HG02759 (cell line): ENCODE data around the gene DOK6.
"Not testable (repeated sequence)": the region's sequence is repeated elsewhere in the genome, so short reads cannot be mapped to it uniquely, and the experiment has no call there.

Source experiments
- ATAC-seq: cut with Tn5 transposase; IDR thresholded peaks from one replicate; pipeline ENCODE4 v1.9.1; 2021; ENCODE audit warnings: mild to moderate bottlenecking, moderate library complexity; ENCODE audit not compliant: unreplicated experiment

The DOK6 gene

GRCh38 chr18:69400253-69400975, at the start of gene DOK6:
DOK6 (plus strand) TSS chr18:69400888.
- no peak for ATAC-seq

DNA sequence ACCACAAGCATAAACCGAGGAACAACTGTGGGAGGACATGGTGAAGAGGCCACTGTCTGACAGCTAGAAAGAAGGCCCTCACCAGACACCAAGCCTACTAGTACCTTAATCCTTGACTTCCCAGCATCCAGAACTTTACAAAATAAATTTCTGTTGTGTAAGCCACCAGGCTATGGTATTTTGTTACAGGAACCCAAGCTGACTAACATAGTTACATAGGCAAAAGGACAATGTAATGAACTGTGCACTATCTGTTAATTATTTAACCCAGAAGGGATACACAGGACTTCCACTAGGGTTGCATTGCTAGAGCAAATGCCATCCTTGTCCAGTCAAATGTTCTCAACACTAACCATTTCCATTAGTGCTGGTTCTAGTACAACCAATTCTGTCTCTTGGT, 47.7 kb upstream of the DOK6 start:
- ATAC-seq = no peak

DNA sequence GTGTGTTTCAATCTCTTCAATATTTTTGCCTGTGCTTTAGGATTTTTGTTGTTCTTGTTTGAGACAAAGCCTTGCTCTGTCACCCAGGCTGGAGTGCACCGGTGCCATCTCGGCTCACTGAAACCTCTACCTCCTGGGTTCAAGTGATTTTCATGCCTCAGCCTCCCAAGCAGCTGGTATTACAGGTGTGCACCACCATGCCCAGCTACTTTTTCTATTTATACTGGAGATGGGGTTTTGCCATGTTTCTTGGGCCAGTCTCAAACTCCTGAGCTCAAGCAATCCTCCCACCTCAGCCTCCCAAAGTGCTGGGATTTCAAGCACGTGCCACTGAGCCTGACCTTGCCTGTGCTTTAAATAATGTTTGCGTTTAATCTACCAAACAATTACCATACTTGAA, 43.1 kb upstream of the DOK6 start:
- ATAC-seq = no peak

- ATAC-seq = no peak
Observed at GRCh38 chr18:69358212-69358895, 42.3 kb upstream of the DOK6 start.

GRCh38 chr18:69359768-69360167, 40.9 kb upstream of the DOK6 start:
- not testable (repeated sequence) for ATAC-seq

DNA sequence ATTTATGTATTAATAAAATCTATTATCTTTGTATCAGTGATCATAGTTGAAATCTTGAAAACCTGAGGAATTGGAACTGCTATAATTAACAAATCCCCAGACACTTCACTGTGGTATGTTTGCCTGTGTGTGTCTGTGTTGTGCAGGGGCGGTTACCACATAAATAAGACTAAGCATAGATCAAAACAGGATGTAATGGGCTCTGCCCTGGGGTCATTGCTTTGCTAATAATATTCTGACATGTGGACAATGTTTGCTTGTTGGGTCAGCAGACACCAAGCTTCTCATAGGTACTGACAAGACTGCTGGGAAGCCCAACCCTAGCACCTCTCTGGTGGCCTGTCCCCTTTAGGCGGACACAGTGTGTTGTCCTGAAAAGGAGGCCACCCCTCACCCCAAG, 35.8 kb upstream of the DOK6 start:
- ATAC-seq = no peak

DNA sequence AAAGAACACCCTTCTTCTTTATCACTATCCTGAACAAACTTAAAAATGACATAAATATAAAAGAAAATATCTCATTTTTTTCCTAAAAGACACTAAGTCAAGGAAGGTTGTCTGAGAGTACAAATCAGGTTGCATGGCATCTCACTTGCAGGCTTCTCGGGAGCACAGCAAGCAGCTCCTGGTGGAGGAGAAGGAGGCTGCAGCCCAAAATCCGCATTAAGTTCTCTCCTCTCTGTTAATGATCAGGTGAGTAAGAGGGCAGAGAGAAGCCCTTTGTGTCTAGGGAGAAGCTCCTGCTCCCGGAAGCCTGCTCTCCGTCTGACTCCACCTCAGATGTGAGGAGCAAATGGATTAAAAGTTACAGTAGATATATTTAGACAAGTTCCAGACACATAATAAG, 35.0 kb upstream of the DOK6 start:
- ATAC-seq = no peak

- ATAC-seq = no peak
Observed at GRCh38 chr18:69367104-69367503, 33.6 kb upstream of the DOK6 start.

GRCh38 chr18:69371729-69372128, 29.0 kb upstream of the DOK6 start:
- ATAC-seq = no peak

DNA sequence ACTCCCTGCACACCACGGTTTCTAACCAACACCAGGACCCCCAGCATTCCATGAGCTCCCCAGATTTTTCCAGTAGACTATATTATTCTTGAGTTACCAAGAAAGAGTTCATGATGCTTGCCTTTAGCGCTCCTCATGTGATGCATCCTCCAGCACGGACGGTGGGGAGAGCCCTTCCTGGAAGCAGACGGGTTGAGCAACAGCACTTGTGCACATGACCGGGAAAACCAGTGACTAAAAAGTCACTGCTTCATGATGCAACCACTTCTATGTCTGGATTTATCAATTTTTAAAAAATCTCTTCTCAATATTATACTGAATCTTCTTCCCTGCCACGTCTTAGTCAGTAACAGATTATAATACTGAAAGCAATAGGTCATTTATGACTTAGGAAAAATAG, 20.4 kb upstream of the DOK6 start:
- ATAC-seq = no peak

GRCh38 chr18:69383186-69383585, 17.5 kb upstream of the DOK6 start:
- no peak for ATAC-seq

- no peak for ATAC-seq
Observed at GRCh38 chr18:69387186-69387585, 13.5 kb upstream of the DOK6 start.

DNA sequence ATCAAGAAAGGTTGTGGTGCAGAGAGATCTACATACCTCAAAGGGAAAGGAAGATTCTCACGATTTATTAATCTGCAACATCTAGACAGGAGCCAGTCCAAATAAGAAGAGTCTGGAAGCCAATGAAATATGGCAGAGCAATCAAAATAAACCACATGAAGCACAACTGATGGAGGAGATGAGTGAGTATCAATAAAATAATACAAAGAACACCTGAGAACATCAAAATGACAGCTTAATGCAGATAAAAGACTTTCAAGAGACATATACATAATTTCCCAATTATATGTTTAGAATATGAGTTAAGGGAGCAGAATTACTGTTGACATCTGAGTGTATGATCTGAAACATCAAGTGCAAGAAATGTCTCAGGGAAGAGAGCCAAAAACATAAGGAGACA, 12.5 kb upstream of the DOK6 start:
- no peak for ATAC-seq

DNA sequence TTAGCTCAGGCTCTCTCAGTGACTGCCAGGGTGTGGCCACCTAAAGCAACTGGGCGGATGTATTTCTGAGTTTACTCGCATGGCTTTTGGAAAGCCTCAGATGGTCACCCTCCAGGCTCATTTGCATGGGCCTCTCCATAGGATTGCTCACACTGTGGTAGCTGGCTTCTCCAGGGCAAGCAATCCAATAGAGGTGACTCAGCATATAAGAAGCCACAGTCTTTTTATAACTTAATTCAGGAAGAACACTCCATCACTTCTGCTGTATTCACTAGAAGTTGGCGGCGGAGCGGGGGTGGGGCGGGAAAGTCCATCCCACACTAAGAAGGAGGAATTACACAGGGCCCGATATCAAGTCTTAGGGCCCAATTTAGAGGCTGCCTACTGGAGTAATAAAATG, 3.6 kb upstream of the DOK6 start:
- no peak for ATAC-seq

GRCh38 chr18:69399253-69399652, 1.4 kb upstream of the DOK6 start:
- no peak for ATAC-seq

- ATAC-seq = no peak
Observed at GRCh38 chr18:69400976-69401225, 213 bp downstream of the DOK6 start.

DNA sequence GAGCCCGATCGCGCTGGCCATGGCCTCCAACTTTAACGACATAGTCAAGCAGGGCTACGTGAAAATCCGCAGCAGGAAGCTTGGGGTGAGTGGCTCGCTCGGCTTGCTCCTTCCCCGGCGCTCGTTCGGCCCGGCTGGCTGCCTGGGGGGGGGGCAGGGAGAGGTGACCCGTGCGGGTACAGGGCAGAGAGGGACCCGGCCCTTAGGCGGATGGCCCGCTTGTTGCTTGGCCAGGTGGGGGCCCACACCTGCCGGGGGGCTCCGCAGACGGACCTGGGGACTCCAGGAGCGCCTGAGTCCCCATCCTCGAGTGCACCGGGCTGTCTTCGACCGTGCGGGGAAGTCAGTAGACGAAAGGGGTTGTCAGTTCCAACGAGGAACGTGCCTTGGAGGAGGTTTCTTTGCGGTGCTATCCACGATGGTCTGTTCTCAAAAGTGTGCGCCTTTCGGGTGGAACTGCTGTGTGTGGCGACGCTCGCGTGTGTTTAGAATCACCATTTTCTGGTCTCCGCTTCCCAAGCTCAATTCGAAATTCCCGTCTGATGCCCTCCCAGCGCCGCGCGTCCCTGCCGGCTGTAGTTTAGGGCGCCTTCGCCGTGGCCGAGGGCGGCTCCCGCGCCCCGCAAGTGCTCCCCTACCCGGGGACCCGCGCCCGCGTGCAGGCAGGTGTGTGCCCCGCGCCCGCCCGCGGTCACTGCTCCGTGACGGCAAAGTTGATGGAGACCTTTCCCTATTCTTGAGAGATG, 711 bp downstream of the DOK6 start:
- ATAC-seq = no peak

- ATAC-seq = no peak
Observed at GRCh38 chr18:69401972-69402532, 1.4 kb downstream of the DOK6 start.

DNA sequence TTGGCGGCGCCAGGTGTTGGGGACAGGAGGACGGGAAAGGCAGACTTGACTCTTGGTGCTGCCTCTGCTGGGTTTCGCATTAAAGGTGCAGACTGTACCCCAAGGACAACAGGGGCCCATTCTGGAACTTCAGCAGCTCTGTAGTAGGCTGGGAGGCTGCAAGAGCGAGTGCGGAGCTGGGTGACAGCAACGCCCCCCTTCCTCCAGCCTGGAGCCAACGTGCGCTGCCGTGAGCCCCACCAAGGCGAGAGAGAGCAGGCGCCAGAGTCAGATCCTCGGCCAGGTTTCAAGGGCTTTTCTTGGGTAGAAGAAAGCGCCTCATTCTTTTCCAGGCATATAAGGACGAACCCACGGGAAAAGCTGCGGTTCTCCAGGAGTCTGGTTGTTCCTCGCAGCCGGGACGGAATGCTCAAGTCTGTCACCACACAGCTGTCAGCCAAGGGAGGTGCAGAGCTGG, 1.9 kb downstream of the DOK6 start:
- ATAC-seq = no peak

GRCh38 chr18:69408522-69408921, 7.8 kb downstream of the DOK6 start:
- no peak for ATAC-seq

DNA sequence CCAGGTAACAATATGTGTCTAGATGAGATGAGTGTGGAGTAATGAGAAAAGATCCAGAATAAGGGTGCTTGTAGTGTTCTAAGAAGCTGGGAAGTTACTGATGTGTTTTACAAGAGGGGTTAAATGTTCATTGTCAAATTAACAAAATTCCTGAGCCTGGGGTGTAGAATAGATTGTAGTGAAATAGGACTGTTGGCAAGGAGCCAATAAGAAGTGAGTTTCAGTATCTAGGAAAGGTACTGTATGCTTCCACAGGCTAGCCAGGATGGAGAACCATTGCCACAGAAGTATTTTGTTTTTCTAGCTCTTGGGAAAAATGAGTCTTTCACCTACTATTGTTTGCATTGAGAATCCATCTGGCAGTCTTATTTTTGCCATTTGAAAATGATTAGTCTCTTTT, 10.5 kb downstream of the DOK6 start:
- no peak for ATAC-seq

- no peak for ATAC-seq
Observed at GRCh38 chr18:69414184-69414583, 13.5 kb downstream of the DOK6 start.
